HG02610 (cell line): ENCODE results near the gene KDM3B.
"Not testable (repeated sequence)": the region's sequence is repeated elsewhere in the genome, so short reads cannot be mapped to it uniquely, and the experiment has no call there.

Experiments
- ATAC-seq: cut with Tn5 transposase; IDR thresholded peaks from one replicate; pipeline ENCODE4 v1.9.1; 2021; ENCODE audit warnings: mild to moderate bottlenecking, moderate library complexity; ENCODE audit not compliant: unreplicated experiment

The KDM3B gene

GRCh38 chr5:138352071-138352721 is at the start of gene KDM3B:
KDM3B (plus strand) TSS chr5:138352685; CDS start chr5:138352796, 111 bp downstream.
- ATAC-seq, result peak; percentile 67

GRCh38 chr5:138303372-138303771 is 49.1 kb upstream of the KDM3B start:
- no peak for ATAC-seq

GRCh38 chr5:138305797-138306196 is 46.7 kb upstream of the KDM3B start:
- no peak for ATAC-seq

GRCh38 chr5:138315751-138316278 is 36.7 kb upstream of the KDM3B start:
- no peak for ATAC-seq

- ATAC-seq, result no peak
Measured at GRCh38 chr5:138316355-138316754, 36.1 kb upstream of the KDM3B start.

GRCh38 chr5:138318211-138318610 is 34.3 kb upstream of the KDM3B start:
- not testable (repeated sequence) for ATAC-seq

GRCh38 chr5:138330813-138331448 is 21.6 kb upstream of the KDM3B start:
- ATAC-seq, result no peak

GRCh38 chr5:138331449-138332368 is 20.8 kb upstream of the KDM3B start, which contains the start of gene CDC25C:
CDC25C (minus strand) TSS chr5:138331804; CDS start chr5:138331180, 624 bp downstream.
- ATAC-seq, result peak; percentile 100

GRCh38 chr5:138334867-138335447 is 17.5 kb upstream of the KDM3B start:
- ATAC-seq, result no peak

GRCh38 chr5:138336952-138337684 is 15.4 kb upstream of the KDM3B start:
- ATAC-seq, result peak; percentile 24

GRCh38 chr5:138337685-138338410 is 14.6 kb upstream of the KDM3B start, which contains the start of gene FAM53C:
FAM53C (plus strand) TSS chr5:138338266; CDS start chr5:138341336, 3,070 bp downstream.
- ATAC-seq, result peak; percentile 85

GRCh38 chr5:138338411-138339090 is 13.9 kb upstream of the KDM3B start:
- ATAC-seq, result no peak

- ATAC-seq, result no peak
Measured at GRCh38 chr5:138339091-138339456, 13.4 kb upstream of the KDM3B start.

GRCh38 chr5:138339464-138339863 is 13.0 kb upstream of the KDM3B start:
- no peak for ATAC-seq

GRCh38 chr5:138340008-138340407 is 12.5 kb upstream of the KDM3B start:
- no peak for ATAC-seq

- ATAC-seq, result no peak
Measured at GRCh38 chr5:138344887-138345622, 7.4 kb upstream of the KDM3B start.

GRCh38 chr5:138346889-138347288 is 5.6 kb upstream of the KDM3B start:
- ATAC-seq, result no peak
